Fibroblast of skin of right quadriceps (primary cell): ENCODE results near the gene PREPL.

Experiments used
- DNase-seq: peaks from one replicate; pipeline ENCODE4 v3.0.0-alpha.2; 2013

The PREPL gene

DNA sequence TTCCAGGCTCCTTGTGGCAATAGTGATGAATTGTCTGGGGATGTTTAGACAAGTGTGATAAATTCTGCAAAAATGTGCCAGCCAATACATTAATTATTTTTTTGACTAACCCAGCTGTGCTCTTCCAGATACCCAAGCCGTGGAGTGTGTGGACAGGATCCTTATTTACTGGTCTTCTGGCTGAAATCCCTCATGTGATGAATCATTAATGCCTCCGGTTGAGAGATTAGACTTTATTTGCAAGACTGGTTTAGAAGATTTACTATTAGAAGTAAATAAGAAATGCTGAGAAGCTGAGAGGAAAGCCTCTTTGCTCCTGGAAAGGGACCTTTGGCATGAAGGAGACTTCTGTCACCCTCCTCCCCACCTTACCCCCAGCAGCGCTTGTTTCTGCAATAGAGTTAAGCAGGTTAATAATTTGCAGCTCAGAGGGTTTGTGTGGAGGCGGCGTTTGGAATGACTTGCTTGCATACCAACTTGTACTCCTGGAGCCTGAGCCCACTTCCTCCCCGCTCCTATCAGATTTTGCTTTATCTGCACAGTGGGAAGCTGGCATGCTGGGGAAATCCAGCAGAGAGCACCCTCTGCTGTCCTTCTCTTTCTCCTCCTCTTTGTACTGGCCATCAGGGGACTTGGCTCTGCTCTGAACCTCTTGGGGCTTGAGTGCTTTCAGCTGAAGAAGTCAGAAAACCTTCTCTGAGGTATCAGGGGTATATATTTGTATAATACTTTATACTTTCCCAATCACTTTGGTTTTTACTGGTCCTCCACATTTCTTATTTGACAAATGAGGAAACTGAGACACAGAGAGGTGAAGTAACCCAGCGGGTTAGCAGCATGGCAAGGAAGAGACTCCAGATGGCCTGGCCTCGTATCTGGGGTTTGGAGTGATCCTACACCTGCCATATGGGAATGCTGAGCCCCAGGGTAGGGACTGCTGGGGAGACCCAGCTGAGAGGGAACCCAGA lies 69.7 kb downstream of the PREPL start:
- peak; percentile 78 for DNase-seq

DNA sequence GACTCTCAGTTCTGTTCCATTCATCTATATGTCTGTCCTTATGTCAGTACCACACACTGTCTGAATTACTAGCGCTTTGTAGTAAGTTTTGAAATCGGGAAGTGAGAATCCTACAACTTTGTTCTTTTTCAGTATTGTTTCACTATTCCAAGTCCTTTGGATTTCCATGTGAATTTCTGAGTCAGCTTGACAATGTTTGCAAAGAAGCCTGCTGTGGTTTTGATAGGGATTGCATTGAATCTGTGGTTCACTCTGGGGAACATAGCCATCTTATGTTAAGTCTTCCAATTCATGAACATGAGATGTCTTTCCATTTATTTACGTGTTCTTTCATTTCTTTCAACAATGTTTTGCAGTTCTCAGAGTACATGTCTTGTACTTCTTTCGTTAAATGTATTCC lies 71.0 kb downstream of the PREPL start:
- peak; percentile 23 for DNase-seq

DNA sequence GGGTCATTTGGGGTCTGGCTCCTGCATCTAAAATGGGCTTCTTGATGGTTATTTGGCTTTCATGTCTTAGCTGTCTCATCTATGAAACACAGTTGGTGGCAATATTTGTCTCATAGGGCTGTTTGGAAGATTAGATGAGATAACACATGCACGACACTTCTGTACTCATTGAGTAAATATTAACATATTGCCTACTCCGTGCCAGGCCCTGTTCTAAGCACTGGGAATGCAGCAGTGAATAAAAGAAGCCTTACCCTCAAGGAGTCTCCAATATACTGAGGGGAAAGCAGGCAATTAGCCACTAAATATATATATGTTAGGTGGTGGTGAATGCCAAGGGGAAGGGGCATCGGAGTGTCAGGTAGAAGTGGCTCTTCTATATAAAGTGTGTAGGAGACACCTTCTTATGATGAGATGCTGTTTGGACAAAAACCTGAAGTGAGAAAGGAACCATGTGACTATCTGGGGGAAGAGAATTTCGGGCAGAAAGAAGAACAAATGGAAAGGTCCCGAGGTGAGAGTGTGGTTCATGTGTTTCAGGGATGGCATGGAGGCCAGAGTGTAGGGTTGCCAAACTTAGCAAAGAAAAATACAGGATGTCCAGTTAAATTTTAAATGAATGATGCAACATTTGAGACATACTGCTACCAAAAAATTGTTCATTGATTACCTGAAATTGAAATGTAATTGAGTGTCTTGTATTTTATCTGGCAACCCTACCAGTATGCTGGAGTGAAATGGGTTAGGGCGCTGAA lies 74.2 kb downstream of the PREPL start:
- DNase-seq: no peak

DNA sequence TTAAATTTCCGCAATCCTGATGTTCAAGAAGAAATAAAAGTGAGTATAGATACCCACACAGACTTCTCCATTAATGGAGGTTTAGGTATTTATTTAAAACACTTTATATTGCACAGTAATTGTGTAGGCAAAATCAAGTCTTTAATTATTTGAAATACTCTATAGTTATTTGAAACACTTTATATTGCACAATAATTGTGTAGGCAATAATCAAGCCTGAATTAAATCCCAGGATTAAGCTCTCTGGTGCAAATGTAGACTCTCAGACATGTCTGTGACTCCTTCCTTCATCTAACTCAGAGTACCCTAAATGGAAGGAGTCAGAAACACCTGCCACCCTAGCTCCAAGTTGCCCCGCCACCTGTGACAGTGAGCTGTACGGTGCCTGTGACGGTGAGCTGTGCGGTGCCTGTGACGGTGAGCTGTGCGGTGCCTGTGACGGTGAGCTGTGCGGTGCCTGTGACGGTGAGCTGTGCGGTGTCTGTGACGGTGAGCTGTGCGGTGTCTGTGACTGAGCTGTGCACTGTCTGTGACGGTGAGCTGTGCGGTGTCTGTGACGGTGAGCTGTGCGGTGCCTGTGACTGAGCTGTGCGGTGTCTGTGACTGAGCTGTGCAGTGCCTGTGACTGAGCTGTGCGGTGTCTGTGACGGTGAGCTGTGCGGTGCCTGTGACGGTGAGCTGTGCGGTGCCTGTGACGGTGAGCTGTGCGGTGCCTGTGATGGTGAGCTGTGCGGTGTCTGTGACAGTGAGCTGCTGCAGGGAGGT lies 75.0 kb downstream of the PREPL start:
- no peak for DNase-seq

DNA sequence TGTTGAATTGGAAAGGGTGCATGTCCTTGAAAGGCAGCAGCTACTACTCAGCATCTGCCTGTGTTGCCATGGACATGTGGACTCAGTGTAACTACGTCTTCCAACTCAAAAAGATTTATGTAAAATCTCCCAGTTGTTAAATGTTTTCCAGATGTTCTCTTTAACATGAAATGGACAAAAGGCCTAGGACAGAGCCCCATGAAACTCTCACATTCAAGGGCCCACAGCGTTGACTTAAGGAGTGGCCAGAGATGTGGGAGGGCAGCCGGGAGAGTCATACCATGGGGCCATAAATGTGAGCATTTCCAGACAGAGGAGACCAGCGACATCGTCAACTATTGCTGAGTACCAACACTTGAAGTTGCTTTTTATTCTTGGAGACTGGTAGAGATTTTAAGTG lies 76.1 kb downstream of the PREPL start:
- DNase-seq: no peak

DNA sequence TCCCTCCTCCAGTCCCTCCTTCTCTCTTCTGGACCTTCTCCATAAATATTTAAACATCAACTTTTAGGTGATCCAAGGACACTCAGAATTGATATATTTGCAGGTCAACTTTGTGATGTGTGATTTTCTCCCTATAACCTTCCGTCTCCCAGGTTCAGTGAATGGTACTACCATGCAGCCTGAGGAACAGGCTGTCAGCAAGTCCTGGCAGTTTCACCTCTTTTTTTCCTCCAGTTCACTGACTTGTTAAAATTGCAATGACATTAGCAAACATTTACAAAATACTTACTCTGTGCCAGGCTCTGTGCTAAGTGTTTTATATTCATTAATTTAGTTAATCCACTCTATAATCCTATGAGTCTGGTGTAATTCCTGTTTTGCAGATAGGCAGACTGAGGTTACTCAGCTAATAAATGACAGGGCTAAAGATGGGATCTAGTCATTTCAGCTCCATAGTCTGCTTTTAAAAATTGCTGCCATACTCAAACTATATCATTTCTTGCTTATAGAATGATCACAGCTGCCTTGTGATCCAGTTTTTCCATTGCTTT lies 78.1 kb downstream of the PREPL start:
- no peak for DNase-seq

DNA sequence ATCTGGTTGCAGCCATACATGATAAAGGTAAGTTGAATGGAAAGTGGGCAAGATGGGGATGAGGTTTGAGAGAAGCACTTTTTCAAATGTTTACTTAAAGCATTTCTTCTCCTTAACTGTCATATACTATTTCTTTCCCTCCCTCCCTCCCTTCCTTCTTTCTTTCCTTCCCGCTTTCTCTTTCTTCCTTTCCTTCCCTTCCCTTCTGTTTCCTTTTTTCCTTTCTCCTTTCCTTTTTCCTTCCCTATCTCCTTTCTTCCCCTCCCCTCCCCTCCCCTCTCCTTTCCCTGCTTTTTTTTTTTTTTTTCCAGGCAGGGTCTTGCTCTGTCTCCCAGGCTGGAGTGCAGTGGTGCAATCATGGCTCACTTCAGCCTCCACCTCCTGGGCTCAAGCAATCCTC lies 80.4 kb downstream of the PREPL start:
- DNase-seq: no peak

DNA sequence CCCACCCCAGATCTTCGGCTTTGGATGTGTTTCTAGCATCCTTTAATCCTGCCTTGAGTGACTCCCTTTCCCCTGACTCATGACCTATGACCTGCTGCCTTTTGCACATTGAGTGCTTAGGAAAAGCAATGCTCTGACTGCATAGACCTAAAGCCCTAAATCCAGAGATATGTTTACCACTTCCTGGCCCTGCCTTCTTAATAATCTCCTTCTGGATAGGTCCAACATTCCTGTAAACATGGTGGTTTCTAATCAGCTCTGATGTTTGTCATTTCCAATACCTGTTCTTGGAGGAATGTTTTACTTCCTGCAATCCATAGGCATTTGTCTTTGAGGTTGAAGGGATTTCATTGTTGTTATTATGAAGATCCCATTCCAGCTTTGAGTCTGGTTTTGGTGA lies 83.8 kb downstream of the PREPL start:
- DNase-seq: no peak

DNA sequence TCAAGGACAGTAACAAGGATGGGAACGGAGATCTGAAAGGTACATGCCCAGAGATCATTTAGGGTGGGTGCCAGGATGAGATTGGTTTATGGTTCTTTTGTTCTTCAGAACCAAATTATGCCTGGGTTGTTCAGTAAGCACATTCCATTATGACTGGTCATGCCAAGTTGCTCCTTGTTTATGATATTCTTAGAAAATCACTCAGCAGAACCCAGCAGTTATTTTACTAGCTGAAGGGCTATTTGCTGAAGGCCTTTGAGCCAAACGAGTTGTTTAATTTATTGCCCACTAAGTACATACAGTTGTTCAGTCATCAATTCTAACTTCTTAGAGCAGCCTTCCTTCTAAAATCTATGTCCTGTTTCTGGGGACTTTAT lies 85.4 kb downstream of the PREPL start:
- peak; percentile 4 for DNase-seq

DNA sequence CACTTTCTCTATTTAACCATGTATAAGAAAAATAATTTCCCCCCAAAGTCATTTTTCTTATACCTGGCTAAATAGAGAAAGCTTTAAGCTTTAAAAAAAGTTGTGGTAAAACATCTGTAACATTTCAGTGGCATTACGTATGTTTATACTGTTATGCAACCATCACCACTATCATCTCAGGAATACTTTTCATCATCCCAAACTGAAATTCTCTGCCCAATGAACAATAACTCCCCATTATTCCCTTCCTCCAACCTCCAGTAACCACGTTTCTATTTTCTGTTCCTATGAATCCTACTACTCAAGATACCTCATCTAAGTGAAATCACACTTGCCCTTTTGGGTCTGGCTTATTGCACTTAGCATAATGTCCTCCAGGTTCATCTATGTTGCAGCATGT lies 87.7 kb downstream of the PREPL start:
- peak; percentile 13 for DNase-seq

DNA sequence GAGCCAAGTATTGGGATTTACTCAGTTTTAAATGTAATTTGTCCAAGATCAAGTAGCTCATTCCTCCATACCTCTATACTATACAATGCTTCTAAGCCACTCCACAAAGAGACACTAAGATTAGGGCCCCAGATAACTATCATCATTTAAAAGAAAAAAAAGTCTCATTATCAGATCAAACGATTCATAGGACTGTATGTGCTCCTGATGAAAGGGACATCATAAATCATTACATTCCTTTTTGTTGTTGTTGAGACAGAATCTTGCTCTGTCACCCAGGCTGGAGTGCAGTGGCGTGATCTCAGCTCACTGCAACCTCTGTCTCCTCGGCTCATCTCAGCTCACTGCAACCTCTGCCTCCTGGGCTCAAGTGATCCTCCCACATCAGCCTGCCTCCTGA lies 88.2 kb downstream of the PREPL start:
- DNase-seq: no peak

DNA sequence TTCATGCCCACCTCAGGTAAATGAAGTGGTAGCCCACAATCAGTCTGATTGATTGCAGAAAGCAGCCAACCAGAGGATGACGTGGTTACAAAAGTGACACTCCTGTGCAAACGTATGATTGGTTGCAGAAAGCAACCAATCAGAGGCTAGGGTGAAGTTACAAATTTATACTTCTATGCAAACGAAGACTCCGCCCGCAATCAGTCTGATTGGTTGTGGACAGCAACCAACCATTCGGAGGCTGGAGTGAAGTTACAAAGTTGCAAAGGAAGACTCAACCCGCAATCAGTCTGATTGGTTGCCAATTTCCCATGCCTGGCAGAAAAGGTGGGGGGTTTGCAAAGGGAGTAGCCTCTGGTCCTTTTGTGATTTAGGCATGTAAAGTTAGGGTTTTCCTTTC lies 90.0 kb downstream of the PREPL start:
- no peak for DNase-seq

DNA sequence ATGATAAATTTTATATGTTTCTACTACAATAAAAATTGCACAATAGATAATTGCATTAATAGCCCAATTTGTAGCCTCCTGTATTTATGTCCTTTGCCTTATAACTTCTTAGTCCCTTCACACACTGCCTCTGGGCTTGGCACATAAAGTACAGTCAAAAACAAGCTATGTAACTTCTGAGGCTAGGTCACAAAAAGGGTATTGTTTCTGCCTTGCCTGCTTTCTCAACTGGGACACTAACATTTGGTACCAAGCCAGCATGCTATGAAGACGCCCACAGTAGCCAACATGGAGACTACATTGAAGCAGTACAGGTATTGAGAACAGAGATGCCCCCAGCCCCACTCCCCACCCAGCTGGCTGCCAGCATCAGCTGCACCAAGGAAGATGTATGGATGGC lies 91.5 kb downstream of the PREPL start:
- DNase-seq: no peak

DNA sequence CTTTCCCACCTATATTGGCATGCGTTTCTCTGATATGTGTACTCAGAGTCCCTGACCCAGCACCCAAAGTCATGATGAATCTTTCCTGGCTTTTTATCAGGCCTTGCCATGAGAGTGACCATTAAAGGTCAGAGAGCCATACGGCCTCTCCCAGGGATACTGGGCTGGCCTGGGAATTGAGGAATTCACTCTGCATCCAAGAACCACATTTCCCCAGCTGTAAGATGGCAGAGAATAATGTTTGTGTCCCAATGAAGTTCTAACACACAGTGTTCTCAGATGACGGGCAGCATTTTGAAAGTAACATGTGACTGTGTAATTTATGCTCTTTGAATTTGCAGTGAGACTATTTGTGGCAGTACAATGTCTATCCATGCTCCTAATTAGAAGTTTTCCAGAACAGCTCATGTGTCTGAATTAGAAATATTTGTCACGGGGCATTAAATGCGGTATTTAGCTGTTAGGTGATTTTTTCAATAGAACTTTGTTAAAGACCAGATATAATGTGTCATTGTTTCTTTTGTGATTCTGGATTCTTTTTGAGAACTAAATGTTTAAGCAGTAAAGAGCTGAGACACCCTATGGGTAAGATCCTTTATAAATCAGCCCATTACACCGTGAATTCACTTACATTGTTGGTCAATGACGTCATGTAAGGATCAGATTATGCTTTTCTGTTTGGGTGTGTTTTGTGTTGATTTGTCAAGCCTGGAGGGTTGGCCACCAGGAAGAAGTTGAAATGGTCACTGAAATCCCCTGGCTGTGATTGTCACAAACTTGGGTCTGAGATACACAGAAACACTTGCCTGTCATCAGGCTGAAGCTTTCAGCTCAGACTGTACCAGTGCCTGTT lies 93.3 kb downstream of the PREPL start:
- DNase-seq: peak; percentile 25
